GM21515 (cell line): Measurements from ENCODE around the gene GOLGA6L2.
"Not testable (repeated sequence)": the region's sequence is repeated elsewhere in the genome, so short reads cannot be mapped to it uniquely, and the experiment has no call there.

Experiments
- ATAC-seq: cut with Tn5 transposase; IDR thresholded peaks from one replicate; pipeline ENCODE4 v1.9.1; 2021; ENCODE audit not compliant: unreplicated experiment

The GOLGA6L2 gene

GRCh38 chr15:23447107-23447500 is at the start of gene GOLGA6L2:
TSS of gene GOLGA6L2 (minus strand) at chr15:23447243. CDS start at chr15:23447181, 62 bp downstream.
- no peak for ATAC-seq

- no peak for ATAC-seq
These were observed 37.8 kb upstream of the GOLGA6L2 start for GRCh38 chr15:23484870-23485269.

- no peak for ATAC-seq
These were observed 36.8 kb upstream of the GOLGA6L2 start for GRCh38 chr15:23483821-23484299.

- ATAC-seq = no peak
These were observed 35.9 kb upstream of the GOLGA6L2 start for GRCh38 chr15:23482764-23483489.

GRCh38 chr15:23482228-23482627 is 35.2 kb upstream of the GOLGA6L2 start:
- no peak for ATAC-seq

- no peak for ATAC-seq
These were observed 30.9 kb upstream of the GOLGA6L2 start for GRCh38 chr15:23477920-23478319.

- ATAC-seq = no peak
These were observed 25.6 kb upstream of the GOLGA6L2 start for GRCh38 chr15:23472678-23473077.

GRCh38 chr15:23472033-23472432 is 25.0 kb upstream of the GOLGA6L2 start:
- ATAC-seq = no peak

- no peak for ATAC-seq
These were observed 20.1 kb upstream of the GOLGA6L2 start for GRCh38 chr15:23467110-23467600.

- ATAC-seq = no peak
These were observed 10.8 kb upstream of the GOLGA6L2 start for GRCh38 chr15:23457890-23458289.

- no peak for ATAC-seq
These were observed 582 bp downstream of the GOLGA6L2 start for GRCh38 chr15:23446215-23447106.

GRCh38 chr15:23444269-23444668 is 2.8 kb downstream of the GOLGA6L2 start:
- no peak for ATAC-seq

GRCh38 chr15:23441204-23441603 is 5.8 kb downstream of the GOLGA6L2 start:
- no peak for ATAC-seq

GRCh38 chr15:23440596-23440995 is 6.4 kb downstream of the GOLGA6L2 start:
- no peak for ATAC-seq

GRCh38 chr15:23439513-23439912 is 7.5 kb downstream of the GOLGA6L2 start:
- no peak for ATAC-seq

GRCh38 chr15:23438816-23439466 is 8.1 kb downstream of the GOLGA6L2 start:
- ATAC-seq = no peak

GRCh38 chr15:23437673-23438072 is 9.4 kb downstream of the GOLGA6L2 start:
- no peak for ATAC-seq

GRCh38 chr15:23437146-23437545 is 9.9 kb downstream of the GOLGA6L2 start:
- ATAC-seq = no peak

GRCh38 chr15:23436421-23436820 is 10.6 kb downstream of the GOLGA6L2 start:
- no peak for ATAC-seq

GRCh38 chr15:23434699-23435098 is 12.3 kb downstream of the GOLGA6L2 start:
- not testable (repeated sequence) for ATAC-seq

GRCh38 chr15:23425327-23425726 is 21.7 kb downstream of the GOLGA6L2 start:
- not testable (repeated sequence) for ATAC-seq
